GM21360 (cell line): ENCODE measurements around the gene FES.
A peak's percentile ranks its signal among the peaks of the same experiment; 100 is the strongest.
"Not testable (repeated sequence)": the region's sequence is repeated elsewhere in the genome, so short reads cannot be mapped to it uniquely, and the experiment has no call there.

ENCODE experiments used
- ATAC-seq: cut with Tn5 transposase; IDR thresholded peaks from one replicate; pipeline ENCODE4 v1.9.1; 2021; ENCODE audit warnings: mild to moderate bottlenecking, moderate library complexity; ENCODE audit not compliant: unreplicated experiment

The FES gene

DNA sequence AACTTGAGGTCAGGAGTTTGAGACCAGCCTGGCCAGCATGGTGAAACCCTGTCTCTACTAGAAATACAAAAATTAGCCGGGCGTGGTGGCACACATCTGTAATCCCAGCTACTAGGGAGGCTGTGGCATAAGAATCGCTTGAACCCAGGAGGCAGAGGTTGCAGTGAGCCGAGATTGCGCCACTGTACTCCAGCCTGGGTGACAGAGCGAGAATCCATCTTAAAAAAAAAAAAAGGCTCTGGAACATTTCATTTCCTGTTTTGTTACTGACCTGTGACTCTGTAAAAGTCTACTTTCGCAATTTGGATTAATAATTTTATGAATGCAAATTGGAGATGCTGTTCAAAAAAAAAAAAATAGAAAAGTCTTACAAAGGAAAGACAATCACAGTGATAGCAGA is 43.8 kb downstream of the FES start:
- not testable (repeated sequence) for ATAC-seq

DNA sequence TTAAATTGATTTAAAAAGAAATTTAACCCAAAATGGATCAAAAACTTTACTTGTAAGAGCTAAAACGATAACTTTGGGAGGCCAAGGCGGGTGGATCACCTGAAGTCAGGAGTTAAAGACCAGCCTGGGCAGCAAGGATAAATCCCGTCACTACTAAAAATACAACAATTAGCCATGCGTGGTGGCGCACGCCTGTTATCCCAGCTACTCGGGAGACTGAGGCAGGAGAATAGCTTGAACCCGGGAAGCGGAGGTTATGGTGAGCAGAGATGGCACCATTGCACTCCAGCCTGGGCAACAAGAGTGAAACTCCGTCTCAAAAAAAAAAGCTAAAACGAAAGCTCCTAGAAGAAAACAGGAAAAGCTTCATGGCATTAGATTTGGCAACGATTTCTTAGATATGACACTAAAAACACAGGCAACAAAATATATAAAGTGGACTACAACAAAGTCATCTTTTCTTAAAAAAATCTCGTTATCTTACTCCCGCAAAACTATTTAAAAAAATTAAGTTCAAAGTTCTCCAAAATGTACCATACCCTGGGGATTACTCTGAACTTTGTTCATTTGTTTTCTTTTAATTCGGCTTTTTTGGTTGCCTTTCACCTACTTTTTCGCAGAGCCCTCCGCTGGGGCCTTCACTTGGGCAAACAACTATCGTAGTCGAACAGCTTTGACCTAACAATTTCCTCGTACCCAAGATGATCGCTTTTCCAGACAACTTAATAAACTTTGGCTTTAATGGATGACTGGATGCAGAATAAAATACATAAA is 45.1 kb downstream of the FES start:
- ATAC-seq: no peak

DNA sequence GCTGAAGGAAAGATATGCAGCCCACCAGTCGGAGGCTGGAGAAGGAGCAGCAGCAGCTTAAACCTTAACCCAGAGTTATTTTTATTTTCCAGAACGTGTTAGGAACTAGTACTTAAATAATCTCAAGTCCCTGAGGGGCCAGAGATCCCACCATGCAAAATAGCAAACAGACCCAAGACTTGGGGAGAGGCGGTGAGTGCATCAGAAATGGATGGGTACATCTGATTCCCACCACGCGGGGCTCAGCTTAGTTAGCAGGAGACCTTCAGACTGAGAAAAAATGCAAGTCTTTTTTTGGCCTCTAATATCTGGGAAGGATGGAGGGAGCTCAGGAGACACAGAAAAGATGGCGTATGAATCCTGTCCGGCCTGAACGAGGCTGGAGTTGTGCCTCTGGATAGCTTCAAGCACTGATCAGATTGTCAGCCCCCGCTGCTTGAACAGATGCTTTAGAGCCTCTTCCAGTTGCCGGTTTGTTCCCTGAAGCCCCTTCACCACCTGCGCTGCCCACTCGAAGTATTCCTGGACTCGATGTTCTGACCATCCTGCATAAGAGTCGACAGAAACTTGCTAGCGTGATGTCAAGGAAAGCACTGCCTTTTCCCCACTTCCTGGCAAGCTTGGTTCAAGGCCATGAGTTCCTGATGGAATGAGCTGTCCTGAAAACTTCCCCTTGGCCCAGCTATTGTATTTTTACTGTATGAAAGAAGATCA is 46.7 kb downstream of the FES start:
- no peak for ATAC-seq

DNA sequence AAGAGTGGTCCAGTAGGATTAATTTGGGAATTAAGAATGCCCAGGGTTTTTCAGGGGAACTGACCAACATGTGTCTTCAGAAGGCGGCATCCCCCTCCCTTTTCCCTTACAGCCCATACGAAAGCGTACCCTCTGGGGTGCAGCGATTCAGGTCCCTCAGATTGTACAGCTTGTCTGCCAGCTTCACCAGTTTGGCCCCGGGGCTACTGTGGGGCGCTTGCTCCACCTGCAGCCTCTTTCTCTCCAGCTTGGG is 47.2 kb downstream of the FES start:
- ATAC-seq: no peak

DNA sequence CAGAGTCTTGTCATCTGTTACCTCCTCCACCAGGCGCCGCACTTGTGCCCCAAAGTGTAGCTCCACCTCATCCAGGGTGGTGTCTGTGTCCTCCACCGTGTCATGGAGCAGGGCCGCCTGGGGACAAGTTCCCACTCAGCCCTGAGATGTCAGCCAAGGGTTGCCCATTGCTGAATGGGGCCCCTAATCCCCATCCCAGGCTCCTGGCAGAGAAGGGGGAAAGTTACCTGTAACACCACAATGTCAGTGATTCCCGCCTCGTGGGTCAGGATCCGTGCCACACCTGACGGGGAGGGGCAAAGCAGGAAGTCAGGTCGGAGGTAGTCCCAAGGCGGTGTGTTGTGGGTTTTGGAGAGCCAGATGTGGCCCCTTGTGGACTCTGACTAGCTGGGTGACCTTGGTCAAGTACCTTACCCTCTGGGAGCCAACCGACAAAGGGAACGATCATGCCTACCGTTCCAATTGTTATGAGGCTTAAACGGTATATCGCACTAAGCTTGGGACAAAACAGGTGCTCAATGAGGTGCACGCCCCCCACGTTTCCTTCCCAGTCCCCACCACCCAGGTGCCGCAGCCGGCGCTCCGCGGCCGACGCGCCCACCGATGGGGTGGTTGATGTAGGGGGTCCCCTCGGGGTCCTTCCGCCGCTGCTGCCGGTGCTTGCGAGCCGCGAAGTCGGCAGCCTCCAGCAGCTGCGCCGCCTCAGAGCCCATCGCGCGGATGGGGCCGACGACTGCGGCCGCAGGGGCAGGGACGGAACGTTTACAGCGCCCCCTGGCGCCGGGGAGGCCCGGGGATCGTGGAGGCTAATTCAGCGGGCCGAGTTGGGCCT is 47.7 kb downstream of the FES start, which contains the start of gene HDDC3:
HDDC3 (minus strand) TSS at position 722 of the 832 bp plus-strand sequence; CDS start at position 713, 9 bp downstream.
- peak; percentile 40 for ATAC-seq

DNA sequence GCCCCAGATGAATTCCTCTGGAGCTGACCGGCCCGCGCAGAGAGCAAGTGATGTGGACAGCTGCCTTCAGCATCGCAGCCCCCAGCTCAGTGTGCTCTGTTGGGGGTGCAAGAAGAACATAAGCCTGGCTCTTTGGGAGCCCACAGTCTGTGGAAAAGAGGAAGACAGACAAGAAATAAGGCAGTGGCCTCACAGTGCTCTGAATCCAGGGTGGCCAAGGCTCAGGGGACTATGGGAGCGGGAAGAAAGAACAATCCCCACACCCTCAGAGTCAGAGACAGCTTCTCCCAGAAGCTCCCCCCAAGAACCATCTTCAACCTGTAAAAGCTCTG is 48.3 kb downstream of the FES start:
- ATAC-seq: no peak

DNA sequence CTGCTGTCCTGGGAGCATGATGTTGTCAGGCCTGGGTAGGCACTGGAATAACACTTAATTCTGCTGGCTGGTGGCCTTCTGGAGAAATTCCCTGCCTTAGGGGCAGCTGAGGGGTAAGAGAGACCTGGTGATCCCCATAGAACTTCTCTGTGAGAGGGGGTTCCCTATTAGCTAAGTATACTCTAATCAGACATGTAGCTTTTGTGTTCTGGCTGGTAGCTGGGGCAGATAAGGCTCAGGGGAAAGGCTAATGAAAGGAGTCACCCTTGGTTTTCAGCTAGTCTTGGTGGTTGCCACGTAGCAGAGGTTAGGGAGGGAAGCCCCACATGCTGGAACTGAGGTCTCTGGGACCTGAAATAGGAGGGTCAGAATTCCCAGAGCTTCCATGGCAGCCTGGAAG is 49.0 kb downstream of the FES start:
- no peak for ATAC-seq

DNA sequence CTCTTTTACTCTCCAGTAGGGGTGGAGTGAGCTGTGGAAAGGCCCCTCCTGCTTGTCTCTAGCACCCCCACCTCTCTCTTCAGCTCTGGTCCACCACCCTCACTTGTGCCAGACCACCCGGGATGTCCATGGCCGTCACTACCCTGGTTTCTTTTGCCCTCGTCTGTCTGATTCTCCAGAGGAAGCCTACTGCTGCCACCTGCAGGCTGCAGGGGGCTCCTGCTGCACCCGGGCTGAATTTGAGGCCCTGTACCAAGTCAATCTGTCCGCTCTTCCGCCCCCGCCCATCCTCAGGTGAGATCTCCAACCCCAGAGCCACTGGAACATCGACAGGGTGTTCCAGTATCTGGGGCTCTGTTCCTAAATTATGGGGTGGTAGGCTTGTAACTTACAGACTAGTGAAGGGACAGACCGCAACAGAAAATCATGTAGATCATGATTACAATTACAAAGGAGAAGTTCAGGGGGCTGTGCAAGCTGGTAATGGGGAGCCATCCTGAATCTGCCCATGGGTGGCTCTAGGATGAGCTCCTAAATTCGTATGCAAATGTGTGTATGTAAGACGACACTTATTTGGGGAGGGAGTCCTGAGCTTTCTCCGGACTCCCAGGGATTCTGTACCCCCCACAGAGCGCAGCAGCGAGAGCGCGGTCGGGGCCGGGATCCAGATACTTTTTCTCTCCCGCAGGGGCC is 50.1 kb downstream of the FES start:
- ATAC-seq: peak; percentile 35

DNA sequence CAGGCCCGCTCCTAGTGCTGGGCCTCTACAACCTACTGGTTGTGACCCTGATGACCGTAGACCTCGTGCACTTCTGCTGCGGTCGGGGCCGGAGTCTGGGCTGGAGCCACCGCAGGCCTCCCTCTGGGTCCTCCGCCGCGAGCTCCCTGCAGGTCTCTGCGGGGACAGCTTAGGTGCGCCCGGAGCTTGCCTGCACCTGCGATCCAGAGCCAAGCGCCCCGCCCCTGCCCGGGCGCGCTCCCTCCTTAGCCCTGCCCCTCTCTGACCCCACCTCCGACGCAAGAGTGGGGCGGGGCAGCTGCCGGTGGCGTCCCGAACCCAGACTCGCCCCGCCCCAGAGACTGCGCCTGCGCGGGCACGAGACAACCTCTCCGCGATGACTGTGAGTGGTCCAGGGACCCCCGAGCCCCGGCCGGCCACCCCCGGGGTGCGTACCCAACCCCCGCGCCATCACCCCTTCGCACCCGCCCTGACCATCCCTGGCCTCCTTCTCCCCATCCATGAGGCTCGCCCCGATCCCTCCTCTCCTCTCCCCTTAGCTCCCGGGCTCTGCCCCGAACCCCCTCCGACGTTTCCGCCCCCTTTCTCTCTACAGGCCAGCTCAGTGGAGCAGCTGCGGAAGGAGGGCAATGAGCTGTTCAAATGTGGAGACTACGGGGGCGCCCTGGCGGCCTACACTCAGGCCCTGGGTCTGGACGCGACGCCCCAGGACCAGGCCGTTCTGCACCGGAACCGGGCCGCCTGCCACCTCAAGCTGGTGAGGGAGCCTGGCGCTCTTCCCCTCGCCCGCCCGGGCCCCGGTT is 50.8 kb downstream of the FES start, which contains the start of gene UNC45A:
UNC45A (plus strand) TSS at position 337 of the 803 bp plus-strand sequence; CDS start at position 377, 40 bp downstream.
- peak; percentile 56 for ATAC-seq

DNA sequence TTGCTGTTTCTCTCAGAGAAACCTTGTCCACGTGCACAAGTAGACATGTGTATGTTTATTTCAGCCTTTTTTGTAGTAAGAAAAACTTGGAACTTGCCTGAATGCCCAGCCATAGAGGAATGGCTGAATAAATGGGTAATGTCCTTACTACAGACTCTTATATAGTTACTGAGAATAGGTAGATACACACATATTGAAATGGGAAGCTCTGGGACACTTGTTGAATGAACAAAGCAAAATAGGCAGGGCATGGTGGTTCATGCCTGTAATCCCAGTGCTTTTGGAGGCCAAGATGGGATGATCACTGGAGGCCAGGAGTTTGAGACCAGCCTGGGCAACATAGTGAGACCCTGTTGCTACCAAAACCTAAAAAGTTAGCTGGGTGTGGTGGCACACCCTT is 52.5 kb downstream of the FES start:
- no peak for ATAC-seq

DNA sequence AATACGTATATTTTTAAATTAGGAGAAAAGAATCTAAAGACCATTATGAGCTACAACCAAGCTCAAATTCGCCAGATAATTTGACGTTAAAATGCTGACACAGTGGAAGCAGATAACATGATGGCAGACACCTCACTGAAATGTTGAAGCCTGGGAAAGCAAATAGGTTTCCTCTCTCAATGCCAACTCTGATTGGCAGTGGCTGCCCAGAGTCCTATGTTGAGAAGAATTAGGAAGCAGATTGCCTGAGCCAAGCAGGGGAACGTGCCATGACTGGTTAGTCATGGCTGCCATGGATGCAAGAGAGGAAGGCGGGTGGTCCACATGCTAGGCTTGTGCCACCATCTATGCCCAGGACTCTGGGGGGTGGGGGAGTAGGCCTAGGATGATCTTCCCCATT is 54.0 kb downstream of the FES start:
- no peak for ATAC-seq

DNA sequence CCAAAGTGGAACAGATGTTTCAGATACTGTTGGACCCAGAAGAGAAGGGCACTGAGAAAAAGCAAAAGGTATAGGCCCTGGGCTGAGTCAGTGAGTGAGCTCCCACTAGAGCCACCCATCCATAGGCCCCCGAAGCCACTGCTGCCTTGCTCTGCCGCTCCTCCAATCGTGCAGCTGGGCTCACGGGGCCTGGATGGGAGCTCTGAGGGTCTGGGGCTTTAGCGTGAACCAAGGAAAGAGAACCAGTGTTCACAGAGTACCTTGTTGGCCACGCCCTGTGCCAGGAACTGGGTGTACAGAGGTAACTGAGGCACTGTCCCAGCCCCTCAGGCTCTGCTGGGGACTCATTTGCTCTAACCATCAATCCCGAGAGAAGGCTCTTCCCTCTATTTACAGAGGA is 55.5 kb downstream of the FES start:
- ATAC-seq: no peak

DNA sequence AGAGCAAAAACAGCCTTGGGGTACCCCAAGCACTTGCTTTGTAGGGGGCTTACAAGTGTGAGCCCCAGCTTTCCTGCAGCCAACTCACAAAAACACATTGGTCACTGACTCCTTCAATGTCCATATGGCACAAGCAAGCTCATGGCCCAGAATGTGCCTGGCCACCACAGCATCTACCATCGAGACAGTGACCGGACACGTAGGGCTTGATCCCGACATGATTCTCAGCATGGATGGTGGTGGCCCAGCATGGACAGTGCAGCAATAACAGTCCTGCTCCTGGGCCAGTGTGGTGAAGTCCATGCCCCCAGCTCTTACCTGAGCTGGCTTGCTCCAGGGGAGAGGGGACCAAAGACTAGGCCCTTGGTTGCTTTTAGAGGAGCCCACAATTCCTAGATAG is 56.7 kb downstream of the FES start:
- no peak for ATAC-seq

DNA sequence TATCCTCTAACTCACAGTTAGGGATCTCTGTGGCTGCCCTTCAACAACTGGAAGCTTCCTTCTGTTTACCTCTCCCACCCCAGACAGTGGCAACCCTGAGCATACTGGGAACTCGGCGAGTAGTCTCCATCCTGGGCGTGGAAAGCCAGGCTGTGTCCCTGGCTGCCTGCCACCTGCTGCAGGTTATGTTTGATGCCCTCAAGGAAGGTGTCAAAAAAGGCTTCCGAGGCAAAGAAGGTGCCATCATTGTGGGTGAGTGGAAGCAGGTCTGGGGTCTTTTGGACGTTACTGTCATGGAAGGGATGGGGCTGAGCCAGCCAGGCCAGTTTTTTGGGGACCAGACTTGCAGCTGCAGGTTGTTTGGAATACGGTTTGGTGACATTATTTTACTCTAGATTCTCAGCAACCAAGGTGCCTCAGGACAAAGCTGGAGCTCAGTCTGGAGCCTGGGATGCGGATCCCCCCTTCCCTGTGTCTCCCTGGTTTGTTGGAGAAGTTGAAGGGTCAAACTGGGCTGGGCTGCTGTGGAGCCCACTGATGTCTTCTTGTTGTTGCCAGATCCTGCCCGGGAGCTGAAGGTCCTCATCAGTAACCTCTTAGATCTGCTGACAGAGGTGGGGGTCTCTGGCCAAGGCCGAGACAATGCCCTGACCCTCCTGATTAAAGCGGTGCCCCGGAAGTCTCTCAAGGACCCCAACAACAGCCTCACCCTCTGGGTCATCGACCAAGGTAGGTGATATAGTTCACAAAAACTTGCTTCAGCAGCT is 58.2 kb downstream of the FES start:
- ATAC-seq: no peak

DNA sequence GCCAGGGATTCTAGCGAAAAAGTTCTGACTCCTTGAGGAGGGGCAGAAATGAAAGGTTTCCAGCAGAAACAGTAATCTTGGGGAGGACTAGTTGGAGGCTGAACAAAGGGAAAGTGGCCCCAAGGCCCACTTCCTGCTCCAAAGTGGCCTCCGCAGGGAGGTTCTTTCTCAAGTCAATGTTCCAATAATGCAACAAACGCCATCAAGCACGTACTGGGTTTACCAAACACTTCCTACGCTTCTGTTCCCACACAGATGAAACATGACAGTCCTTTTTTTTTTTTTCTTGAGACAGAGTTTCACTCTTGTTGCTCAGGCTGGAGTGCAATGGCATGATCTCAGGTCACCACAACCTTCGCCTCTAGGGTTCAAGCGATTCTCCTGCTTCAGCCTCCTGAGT is 60.8 kb downstream of the FES start:
- no peak for ATAC-seq
